ENCODE data around the gene PI16. TPM values are rescaled to one million over a fixed set of nuclear protein-coding genes. Genes with fewer than 3 reads are reported as not detected.

Gene PI16
- total and polyA plus RNA-seq, 2 donors (not counting 3 experiments of a cell fraction or from before 2014, with no cell fraction given): 0.14 TPM; not detected in 1

DNA sequence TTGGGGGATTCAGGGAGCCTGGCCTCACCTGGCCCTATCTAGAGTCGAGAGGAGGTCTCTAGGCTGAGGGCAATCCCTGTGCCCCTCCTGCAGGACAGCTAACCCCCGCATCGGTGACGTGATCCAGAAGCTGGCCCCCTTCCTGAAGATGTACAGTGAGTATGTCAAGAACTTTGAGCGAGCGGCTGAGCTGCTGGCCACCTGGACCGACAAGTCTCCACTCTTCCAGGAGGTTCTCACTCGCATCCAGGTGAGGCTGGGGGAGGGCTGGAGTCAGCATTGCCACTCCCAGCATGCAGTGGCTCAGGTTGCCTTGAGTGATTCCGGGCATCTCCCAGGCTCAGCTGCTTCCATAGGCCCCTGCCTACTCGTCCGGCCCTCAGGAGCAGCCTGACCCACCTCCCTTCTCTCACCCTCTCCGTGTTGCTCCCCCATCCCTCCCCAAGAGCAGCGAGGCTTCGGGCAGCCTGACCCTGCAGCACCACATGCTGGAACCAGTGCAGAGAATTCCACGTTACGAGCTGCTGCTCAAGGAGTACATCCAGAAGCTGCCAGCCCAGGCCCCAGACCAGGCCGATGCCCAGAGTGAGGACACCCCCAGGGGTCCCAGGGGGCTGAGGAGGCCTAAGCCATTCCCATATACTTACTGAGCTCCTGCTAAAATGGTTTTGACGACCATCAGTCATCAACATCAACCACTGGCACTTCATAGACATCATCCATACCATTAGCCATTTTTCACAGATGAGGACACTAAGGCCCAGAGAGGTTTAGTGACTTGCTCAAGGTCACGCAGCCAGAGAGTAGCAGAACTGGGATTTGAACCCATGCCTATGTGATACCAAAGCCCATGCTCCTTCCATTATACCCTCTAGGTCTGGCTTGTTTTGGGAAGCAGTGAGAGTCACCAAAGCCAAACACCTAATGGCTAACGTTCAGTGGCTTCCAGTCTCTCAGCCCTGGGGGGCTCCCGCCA is 59.3 kb downstream of the PI16 start:
- CTCF ChIA-PET: interaction anchor here (1.2 kb wide), 1 partner anchor 197 kb away, joined by 3 read pairs; no protein-coding TSS in a partner anchor
- Histone ChIP-seq H3K27ac (ENCODE audit: insufficient read depth, low read depth, low read length) (no peak overlapping the region), H3K4me3 (replicated peaks in 1 of 3; ENCODE audit: insufficient read depth in 1 of 3, low read depth in 1 of 3, low read length in 3 of 3) (no peak overlapping the region), H3K27me3 (ENCODE audit: control insufficient read depth in 2 of 2, insufficient read depth in 2 of 2, low read length in 2 of 2) (no peaks in the 10 kb centered on the region), H3K79me2 (ENCODE audit: control insufficient read depth, insufficient read depth, low read length) (no peaks in the 10 kb centered on the region), H3K4me2 (ENCODE audit: insufficient read depth, low read length) (no peak overlapping the region), H3K9me3 (replicated peaks; ENCODE audit: control insufficient read depth, insufficient read depth, low read length) (no peaks in the 10 kb centered on the region), H3K4me1 (ENCODE audit: control insufficient read depth, extremely low read depth, insufficient read depth, low read length) (no peaks in the 10 kb centered on the region), H4K20me1 (replicated peaks; ENCODE audit: control insufficient read depth, extremely low read depth, insufficient read depth, low read length) (no peaks in the 10 kb centered on the region), H3K9me1 (replicated peaks; ENCODE audit: control insufficient read depth, extremely low read depth, insufficient read depth, low read length) (no peaks in the 10 kb centered on the region), H3K9ac (replicated peaks; ENCODE audit: extremely low read depth, insufficient read depth, low read length) (no peak overlapping the region), H3K36me3 (ENCODE audit: control insufficient read depth in 2 of 2, extremely low read depth in 1 of 2, insufficient read depth in 2 of 2, low read length in 2 of 2) (no peaks in the 10 kb centered on the region), H2AFZ (ENCODE audit: low read depth, low read length) (no peak overlapping the region)
- no peak for TF ChIP-seq FOS (IDR thresholded peaks at IDR 0.05; ENCODE audit: borderline replicate concordance, insufficient read depth, low read length)
- TF ChIP-seq, protein P1, sequence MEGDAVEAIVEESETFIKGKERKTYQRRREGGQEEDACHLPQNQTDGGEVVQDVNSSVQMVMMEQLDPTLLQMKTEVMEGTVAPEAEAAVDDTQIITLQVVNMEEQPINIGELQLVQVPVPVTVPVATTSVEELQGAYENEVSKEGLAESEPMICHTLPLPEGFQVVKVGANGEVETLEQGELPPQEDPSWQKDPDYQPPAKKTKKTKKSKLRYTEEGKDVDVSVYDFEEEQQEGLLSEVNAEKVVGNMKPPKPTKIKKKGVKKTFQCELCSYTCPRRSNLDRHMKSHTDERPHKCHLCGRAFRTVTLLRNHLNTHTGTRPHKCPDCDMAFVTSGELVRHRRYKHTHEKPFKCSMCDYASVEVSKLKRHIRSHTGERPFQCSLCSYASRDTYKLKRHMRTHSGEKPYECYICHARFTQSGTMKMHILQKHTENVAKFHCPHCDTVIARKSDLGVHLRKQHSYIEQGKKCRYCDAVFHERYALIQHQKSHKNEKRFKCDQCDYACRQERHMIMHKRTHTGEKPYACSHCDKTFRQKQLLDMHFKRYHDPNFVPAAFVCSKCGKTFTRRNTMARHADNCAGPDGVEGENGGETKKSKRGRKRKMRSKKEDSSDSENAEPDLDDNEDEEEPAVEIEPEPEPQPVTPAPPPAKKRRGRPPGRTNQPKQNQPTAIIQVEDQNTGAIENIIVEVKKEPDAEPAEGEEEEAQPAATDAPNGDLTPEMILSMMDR (IDR thresholded peaks at IDR 0.05; ENCODE audit: extremely low read depth in 1 of 2, insufficient read depth in 1 of 2, low read depth in 1 of 2, low read length in 2 of 2): no peak
- no peak for TF ChIP-seq GATA2 (IDR thresholded peaks at IDR 0.05; ENCODE audit: insufficient read depth, insufficient read length, low read depth, low read length)
- TF ChIP-seq POLR2AphosphoS5 (IDR thresholded peaks at IDR 0.05; ENCODE audit: insufficient read depth, low read depth, low read length): no peak
- TF ChIP-seq MYC (IDR thresholded peaks at IDR 0.05; ENCODE audit: low read depth, low read length): no peak
- TF ChIP-seq EZH2 (IDR thresholded peaks at IDR 0.05; ENCODE audit: borderline replicate concordance, low read depth, low read length, severe bottlenecking): no peak
- no peak for TF ChIP-seq JUN (IDR thresholded peaks at IDR 0.05; ENCODE audit: borderline replicate concordance, insufficient read depth, insufficient read length, low read depth)
- TF ChIP-seq, protein P2, sequence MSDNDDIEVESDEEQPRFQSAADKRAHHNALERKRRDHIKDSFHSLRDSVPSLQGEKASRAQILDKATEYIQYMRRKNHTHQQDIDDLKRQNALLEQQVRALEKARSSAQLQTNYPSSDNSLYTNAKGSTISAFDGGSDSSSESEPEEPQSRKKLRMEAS (IDR thresholded peaks at IDR 0.05; ENCODE audit: insufficient read depth, insufficient read length): no peak
- no peak for TF ChIP-seq POLR2A (IDR thresholded peaks at IDR 0.05; ENCODE audit: low read depth, low read length)
- DNase-seq (ENCODE audit: low read depth, low spot score): no peak
- intact Hi-C loops (cut with micrococcal nuclease): no loop called here
- dilution Hi-C loops (cut with MboI; ENCODE audit: extremely low pct_ligation_motif_present, low sequenced_read_pairs): no loop called here
- FAIRE-seq: no peak
- POLR2A ChIA-PET: no interaction called here
- BruUV-seq (replicated peaks): no TSS peak

Other genes starting within 250 kb of the PI16 start
- 18.8 and 32.1 TPM in 2 replicates for gene CPNE5, start 115.3 kb upstream of the PI16 start, total RNA-seq
- 49.4 and 55.8 TPM in 2 replicates for gene CPNE5, start 115.3 kb upstream of the PI16 start, polyA plus RNA-seq
- gene PPIL1, start 79.9 kb upstream of the PI16 start, total RNA-seq: 33.8 and 35.6 TPM in 2 replicates
- gene PPIL1, start 79.9 kb upstream of the PI16 start, polyA plus RNA-seq: 28.6 and 30.8 TPM in 2 replicates
- 34.0 and 36.4 TPM in 2 replicates for gene C6orf89, start 68.8 kb upstream of the PI16 start, total RNA-seq
- 16.6 and 18.2 TPM in 2 replicates for gene C6orf89, start 68.8 kb upstream of the PI16 start, polyA plus RNA-seq
- 218 and 226 TPM in 2 replicates for gene MTCH1, start 31.5 kb downstream of the PI16 start, total RNA-seq
- 206 and 228 TPM in 2 replicates for gene MTCH1, start 31.5 kb downstream of the PI16 start, polyA plus RNA-seq
- gene FGD2, start 50.9 kb downstream of the PI16 start, total RNA-seq: not detected in 2 replicates
- gene FGD2, start 50.9 kb downstream of the PI16 start, polyA plus RNA-seq: not detected in 2 replicates
- gene PIM1, start 215.4 kb downstream of the PI16 start, total RNA-seq: 10.5 and 11.3 TPM in 2 replicates
- gene PIM1, start 215.4 kb downstream of the PI16 start, polyA plus RNA-seq: 6.8 and 9.2 TPM in 2 replicates